GM10266 (cell line): ENCODE measurements around the gene EGFR.

Experiments
- DNase-seq: peaks from one replicate; pipeline ENCODE4 v3.0.0; 2012; ENCODE audit errors: extremely low spot score
- CTCF ChIP-seq: IDR thresholded peaks from 2 replicates; pipeline ENCODE4 v1.5.1; 2012; ENCODE audit warnings: mild to moderate bottlenecking, low read depth; ENCODE audit not compliant: control insufficient read depth, insufficient read depth; ENCODE audit errors: missing control alignments

EGFR gene

GRCh38 chr7:55077561-55078410 is 59.0 kb downstream of the EGFR start:
- no peak for DNase-seq
- no peak for TF ChIP-seq CTCF

DNA sequence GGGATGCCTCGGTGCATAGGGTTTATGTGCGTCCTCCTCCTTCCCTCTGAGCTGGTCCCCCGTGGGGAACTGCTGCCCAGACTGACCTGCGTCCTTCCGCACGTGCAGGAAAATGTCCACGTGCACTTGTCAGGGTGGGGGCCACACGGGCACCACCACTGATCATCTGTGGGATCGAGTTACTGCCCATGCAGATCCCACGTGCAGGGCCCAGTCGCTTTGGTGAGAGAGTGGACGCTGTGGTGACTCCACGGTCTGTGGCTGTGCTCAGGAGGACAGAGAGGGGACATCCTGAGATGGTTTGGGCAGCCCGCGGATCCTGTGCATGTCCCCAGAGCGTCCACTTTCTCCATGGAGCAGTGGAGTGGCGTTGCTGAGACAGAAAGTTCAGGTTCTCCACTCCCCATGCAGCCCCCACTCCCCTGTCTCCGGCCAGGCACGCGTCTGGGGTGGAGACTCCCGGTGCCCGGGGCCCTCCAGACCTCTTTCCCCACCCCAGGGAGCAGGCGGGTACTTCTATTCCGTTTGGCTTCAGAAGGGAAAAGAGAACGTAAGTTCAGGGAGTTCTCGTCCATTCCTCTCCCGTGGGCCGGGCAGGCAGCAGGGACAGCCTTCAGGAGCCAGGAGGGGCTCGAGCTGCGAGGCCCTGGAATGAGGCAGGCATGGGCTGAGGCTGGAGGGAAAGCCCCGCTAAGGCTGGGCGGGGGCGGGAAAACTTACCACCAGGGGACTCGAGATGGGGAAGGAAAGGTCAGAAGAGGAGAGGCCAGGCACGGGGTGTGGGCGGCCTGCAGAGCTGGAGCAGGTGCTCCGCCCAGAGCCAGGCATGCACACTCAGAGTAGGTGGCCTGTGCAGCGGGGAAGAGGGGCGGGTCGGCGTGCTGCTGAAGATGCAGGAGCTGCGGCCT is 59.9 kb downstream of the EGFR start:
- TF ChIP-seq CTCF: no peak
- peak; percentile 39 for DNase-seq

DNA sequence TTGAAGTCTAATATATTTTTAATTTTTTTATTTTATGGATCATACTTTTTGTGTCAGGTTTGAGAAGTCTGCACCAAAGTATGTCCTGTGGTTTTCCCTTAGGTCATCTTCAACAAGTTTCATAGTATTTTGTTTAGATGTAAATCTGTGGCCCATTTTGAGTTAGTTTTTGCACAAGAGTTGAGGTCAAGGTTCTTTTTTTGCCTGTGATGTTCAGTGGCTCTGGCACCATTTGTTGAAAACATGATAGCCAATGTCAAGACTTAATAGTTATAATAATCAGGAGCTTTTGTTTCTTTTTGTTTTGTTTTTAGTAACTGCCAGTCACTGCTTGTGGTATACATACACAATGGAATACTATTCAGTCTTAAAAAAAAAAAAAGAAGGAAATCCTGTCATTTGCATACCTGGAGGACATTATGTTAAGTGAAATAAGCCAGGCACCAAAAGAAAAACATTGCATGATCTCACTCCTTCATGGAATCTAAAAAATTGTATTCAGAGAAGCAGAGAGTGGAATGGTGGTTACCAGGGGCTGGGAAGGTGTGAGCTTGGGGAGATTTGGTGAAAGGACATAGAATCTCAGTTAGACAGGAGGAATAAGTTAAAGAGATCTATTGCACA is 61.3 kb downstream of the EGFR start:
- TF ChIP-seq CTCF: no peak
- DNase-seq: no peak

DNA sequence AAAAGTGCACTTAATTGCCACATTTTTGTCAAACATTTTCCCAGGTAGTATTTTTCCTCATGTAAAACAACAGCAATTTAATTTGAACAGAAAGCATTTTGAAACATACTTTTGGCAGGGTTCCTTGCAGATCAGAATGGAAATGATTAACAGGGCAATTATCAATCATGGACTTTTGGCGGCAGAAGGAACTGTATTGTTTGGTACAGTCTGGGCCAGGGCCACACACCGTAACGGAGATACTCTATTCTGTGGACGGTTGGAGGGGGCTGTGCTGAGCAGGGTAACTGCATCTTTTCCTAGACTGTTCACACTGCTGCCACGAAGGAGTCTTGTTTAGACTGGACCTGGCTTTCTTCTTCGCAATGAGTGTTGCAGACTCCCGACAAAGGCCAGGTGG is 62.3 kb downstream of the EGFR start:
- no peak for TF ChIP-seq CTCF
- DNase-seq: no peak

DNA sequence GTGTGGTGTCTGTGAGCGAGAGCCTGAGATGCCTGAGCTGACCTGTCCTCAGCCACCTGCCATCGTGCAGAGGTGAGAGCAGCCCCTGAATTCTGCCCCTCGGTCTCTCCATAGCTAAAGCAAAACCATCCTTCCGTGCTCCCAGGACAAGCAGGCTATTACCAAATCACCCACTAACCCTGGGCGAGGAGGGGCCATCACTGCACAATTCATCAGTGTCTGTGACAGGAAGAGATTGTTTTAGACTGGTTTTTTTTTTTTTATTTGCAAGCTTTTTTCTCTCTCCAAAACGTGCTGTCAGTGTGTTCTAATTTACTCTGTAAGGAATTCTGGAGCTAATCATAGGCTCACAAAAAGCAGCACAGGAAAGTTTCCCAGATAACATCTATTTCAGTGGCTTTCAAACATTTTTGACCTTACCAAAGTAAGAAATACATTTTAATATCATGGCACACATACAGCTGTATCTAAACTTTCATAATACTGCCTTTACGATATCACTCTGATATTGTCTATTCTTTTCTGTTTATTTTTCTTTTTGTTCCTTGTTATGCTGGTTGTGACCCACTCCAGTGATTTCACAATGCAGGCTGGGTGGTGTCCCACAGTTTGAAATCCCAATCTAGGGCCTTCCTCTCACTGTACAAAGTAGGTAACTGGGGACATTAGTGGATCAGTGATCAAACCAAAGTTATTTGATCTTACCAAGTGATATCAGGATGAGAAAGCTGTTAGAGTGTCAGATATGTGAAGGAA is 62.8 kb downstream of the EGFR start:
- DNase-seq: no peak
- no peak for TF ChIP-seq CTCF

GRCh38 chr7:55082228-55082603 is 63.4 kb downstream of the EGFR start:
- no peak for DNase-seq
- TF ChIP-seq CTCF: no peak
